CD4-positive, alpha-beta T cell treated with Interleukin-17A for 4 hours (primary cell): Measurements from ENCODE around the gene GAB4.
A peak's percentile ranks its signal among the peaks of the same experiment; 100 is the strongest.
"Not testable (repeated sequence)": the region's sequence is repeated elsewhere in the genome, so short reads cannot be mapped to it uniquely, and the experiment has no call there.

Source experiments
- DNase-seq: peaks from one replicate; pipeline ENCODE4 v3.0.0-alpha.2; 2020; ENCODE audit warnings: mixed read lengths

Gene GAB4

GRCh38 chr22:16956290-16956689 lies 51.7 kb downstream of the GAB4 start:
- no peak for DNase-seq

GRCh38 chr22:16955678-16956210 lies 52.3 kb downstream of the GAB4 start:
- DNase-seq: peak; percentile 21

- DNase-seq: no peak
These were observed 52.9 kb downstream of the GAB4 start for GRCh38 chr22:16955081-16955480.

DNA sequence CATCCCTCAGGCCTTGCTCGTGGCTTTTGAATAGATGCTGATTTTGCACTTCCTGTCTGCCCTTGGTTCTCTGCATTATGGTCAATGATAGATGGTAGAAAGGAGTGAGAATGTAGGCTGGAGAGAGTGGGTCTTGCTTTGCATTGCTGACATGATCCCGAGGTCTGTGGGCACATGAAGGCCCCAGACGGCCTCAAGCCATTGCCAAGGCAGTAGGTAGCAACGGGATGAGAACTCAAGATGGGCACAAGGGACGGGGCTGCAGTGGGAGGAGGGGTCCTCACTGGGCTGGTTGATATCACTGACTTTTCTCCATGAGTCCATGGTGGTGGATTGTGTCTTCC lies 54.0 kb downstream of the GAB4 start:
- DNase-seq: no peak

DNA sequence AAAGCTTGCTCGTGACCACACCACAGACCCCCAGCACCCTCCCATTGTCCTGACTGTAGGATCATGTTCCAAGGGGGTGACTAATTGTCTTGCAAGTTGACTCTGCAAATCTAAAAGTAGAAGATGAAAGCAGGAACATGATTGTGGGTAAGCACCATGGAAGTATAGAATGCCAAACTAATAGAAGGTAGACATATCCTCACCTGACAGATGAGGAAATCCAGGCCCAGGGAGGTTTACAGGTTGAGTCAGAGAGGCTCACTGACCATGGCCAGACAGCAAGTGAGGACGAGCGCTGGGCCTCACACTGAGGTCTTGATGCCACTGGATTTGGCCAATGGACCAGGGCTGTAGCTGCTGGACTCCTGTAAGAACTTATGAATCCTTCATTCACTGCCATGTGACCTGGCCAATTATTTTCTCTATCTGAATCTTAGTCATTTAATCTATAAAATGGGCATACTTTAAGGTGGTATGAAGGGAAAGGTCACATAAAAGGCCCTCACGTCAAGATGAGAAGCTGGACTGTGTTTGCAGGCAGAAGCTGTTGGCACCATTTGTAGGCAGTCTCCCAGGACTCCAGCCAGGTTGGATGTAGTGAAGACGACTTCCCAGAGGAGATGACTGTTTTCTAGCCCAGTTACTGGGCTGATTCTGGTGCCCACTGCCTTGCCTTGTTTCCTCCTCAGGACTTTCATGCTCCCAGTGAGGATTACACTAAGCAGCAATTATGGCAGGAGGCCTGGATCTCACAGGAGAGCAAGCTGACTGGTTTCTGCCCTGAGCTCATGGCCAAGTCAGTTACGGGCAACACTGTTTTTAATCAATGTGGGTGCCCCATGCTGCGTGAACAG lies 54.6 kb downstream of the GAB4 start:
- no peak for DNase-seq

DNA sequence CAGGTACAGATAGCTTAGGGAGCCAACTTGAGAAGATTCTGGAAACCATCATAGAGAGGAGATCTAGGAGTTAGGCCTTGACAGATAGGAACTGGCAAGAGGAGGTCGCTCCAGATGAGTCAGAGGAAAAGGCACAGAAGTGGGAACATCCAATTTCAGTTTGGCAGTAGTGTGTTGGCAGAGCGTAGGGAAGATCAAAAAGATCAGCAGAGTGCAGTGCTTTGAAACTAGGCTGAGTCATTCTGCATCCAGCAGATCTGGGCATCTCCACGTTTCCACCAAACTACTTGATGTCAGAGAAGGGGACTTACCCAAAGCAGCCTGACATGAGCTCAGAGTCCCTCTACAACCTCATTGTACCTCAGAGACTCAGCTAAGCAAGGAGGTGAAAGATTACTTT lies 58.5 kb downstream of the GAB4 start:
- no peak for DNase-seq

DNA sequence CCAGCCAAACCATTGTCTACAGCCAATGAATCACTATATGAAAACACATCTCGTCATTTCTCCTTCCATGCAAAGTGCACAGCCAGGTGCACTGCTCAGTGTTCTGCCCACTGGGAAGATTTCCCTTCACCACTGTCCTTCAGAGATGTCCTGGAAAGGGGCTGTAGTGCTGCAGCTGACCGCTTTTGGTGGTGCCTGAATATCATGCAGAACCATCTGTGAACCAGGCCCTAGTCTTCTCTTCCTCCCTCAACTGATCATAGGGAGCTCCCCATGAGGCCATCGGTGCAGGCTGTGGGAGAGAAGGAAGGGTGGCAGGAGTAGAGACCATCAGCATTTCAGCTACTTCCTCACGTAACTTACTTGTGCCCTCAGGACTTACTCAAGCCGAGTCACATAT lies 70.2 kb downstream of the GAB4 start:
- no peak for DNase-seq

- DNase-seq: not testable (repeated sequence)
These were observed 70.8 kb downstream of the GAB4 start for GRCh38 chr22:16937209-16937608.

GRCh38 chr22:16936625-16937024 lies 71.4 kb downstream of the GAB4 start:
- DNase-seq: no peak

- no peak for DNase-seq
These were observed 72.8 kb downstream of the GAB4 start for GRCh38 chr22:16935209-16935608.

DNA sequence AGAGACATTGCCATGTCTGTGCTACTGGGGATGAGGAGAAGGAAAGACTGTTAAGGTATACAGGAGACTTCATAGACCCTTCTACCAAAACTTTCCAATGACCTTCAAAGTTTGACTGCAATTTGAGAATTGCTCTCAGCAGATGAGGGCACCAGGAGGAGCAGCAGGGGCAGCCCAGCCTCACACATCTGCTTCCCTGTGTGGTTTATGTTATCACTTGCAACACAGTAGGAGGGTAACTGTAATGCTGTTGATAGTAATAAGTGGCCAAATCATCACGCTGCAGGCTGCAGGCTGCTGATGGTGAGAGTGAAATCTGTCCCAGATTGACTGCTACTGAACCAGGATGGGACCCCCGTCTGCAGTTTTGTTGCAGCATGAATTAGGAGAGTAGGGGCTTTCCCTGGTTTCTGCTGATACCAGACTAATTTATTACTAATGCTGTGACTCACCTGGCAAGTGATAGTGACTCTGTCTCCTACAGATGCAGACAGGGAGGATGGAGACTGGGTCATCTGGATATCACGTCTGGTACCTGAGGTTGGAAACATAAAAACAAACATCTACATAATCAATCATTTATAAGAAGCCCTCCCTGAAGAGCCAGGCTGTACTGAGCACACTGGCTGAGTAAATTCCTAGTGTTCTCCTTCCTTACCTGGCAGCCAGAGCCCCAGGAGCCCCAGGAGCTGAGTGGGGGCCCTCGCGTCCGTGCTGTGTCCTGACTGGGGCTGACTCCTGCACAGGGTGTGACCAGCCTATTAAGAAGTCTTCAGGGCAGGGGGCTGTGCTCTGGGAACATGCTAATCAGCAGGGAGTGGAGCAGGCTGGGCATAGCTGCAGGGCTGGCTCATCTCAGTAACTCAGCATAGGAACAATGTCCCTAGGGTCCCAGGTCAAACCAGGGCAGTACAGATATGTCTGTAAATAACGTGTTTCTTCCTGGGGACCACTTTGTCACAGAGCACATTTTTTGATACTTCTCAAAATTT lies 74.4 kb downstream of the GAB4 start:
- DNase-seq: no peak

GRCh38 chr22:16932577-16932976 lies 75.4 kb downstream of the GAB4 start:
- no peak for DNase-seq

DNA sequence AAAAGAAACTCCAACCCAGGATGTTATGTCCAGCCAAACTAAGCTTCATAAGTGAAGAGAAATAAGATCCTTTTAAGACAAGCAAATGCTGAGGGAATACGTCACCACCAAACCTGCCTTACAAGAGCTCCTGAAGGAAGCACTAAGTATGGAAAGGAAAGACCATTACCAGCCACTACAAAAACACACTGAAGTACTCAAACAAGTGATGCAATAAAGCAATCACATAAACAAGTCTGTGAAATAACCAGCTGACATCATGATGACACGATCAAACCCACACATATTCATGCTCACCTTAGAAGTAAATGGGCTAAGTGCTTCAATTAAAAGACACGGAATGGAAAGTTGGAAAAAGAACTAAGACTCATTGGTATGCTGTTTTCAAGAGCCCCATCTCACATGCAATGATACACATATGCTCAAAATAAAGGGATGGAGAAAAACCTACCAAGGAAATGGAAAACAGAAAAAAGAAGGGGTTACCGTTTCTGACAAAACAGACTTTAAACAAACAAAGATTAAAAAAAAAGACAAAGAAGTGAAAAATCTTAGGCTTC lies 82.5 kb downstream of the GAB4 start:
- DNase-seq: no peak

DNA sequence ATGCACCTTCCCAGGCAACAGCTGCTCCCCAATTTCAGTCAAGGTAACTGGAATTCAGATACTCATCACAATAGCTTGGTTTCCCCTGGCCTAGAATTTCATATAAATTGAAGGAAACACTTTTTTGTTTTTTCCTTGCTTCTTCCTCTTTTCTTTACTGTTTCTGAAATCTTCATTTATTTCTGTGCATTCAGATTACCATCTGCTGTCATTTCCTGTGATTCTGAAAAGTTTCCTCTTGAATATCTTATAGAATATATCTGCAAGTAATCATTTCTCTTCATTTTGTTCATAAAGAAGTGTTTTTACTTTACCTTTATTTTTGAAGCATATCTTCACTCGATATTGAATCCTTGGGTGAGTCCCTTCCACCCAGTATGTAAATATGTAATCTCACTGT lies 85.3 kb downstream of the GAB4 start:
- DNase-seq: no peak

DNA sequence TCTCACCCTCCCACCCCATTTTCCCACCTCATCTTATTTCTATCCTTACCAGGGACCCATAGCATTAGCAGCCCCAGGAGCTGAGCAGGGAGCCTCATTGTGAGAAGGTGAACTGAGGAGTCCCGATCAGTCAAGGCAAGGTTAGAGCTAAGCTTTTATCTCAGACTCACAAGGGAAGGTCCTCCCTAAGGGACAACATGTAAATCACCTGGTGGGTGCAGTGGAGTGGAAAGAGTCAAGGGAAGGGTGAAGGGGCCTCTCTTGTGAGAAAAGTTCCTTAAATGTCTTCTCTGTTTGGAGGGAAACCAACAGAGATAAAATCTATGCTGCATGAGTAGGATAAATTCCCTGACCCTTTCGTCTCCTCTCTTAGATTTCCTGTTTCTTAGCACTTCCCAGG lies 85.9 kb downstream of the GAB4 start:
- no peak for DNase-seq

GRCh38 chr22:16917144-16918003 lies 90.6 kb downstream of the GAB4 start:
- peak; percentile 57 for DNase-seq

- DNase-seq: no peak
These were observed 92.3 kb downstream of the GAB4 start for GRCh38 chr22:16915701-16916100.

GRCh38 chr22:16914911-16915310 lies 93.1 kb downstream of the GAB4 start:
- DNase-seq: not testable (repeated sequence)

GRCh38 chr22:16914006-16914405 lies 94.0 kb downstream of the GAB4 start:
- DNase-seq: no peak

- no peak for DNase-seq
These were observed 95.7 kb downstream of the GAB4 start for GRCh38 chr22:16912281-16912680.
